ENCODE data around the gene EFNA5. TPM values are rescaled to one million over a fixed set of nuclear protein-coding genes. Genes with fewer than 3 reads are reported as not detected.

EFNA5 gene
- total and polyA plus RNA-seq, 2 of the 8 experiments (the other 6 are each of a cell fraction or from before 2014, with no cell fraction given) = 9.6 to 21.8 TPM

GRCh38 chr5:107523029-107523680 is 147.6 kb downstream of the EFNA5 start:
- Histone ChIP-seq H3K23ac (ENCODE audit: insufficient read length) (no peak overlapping the region), H3K4me1 (replicated peaks in 1 of 4; ENCODE audit: control insufficient read depth in 3 of 4, insufficient read depth in 4 of 4, low read length in 3 of 4) (peaks cover 0 to 14% (median 11%) of the 10 kb centered on the region in 4 experiments; a peak in 6 of 7 replicates), H2BK120ac (replicated peaks; ENCODE audit: low read depth, low read length) (no peak overlapping the region), H4K5ac (ENCODE audit: insufficient read length, low read depth, low read length) (no peak overlapping the region), H3K23me2 (ENCODE audit: low read depth, low read length) (no peaks in the 10 kb centered on the region), H3K27me3 (replicated peaks in 1 of 4; ENCODE audit: control insufficient read depth in 3 of 4, extremely low read depth in 1 of 4, insufficient read depth in 3 of 4, low read length in 3 of 4) (no peaks in the 10 kb centered on the region), H3K9me3 (ENCODE audit: insufficient read depth in 2 of 2, low read depth in 1 of 2, low read length in 1 of 2) (no peaks in the 10 kb centered on the region), H3K18ac (ENCODE audit: extremely low read depth, low read length) (no peak overlapping the region), H2BK5ac (ENCODE audit: low read depth, low read length) (no peak overlapping the region), H2BK15ac (ENCODE audit: low read length) (no peak overlapping the region), H3K79me2 (ENCODE audit: control insufficient read depth in 1 of 2, insufficient read depth in 2 of 2, low read length in 2 of 2) (no peaks in the 10 kb centered on the region), H3K9ac (replicated peaks in 1 of 4; ENCODE audit: extremely low read depth in 1 of 4, low read depth in 3 of 4, low read length in 3 of 4) (no peak overlapping the region), H2AK5ac (ENCODE audit: low read depth, low read length) (no peak overlapping the region), H3K27ac (ENCODE audit: low read depth, low read length) (no peak overlapping the region), H4K8ac (ENCODE audit: extremely low read depth, insufficient read depth, low read length) (no peak overlapping the region), H4K20me1 (replicated peaks in 1 of 2; ENCODE audit: control insufficient read depth in 1 of 2, insufficient read depth in 2 of 2, low read length in 2 of 2) (no peaks in the 10 kb centered on the region), H4K91ac (replicated peaks; ENCODE audit: insufficient read length, low read length) (no peak overlapping the region), H3K36me3 (ENCODE audit: control insufficient read depth in 2 of 4, insufficient read depth in 4 of 4, low read length in 3 of 4) (no peaks in the 10 kb centered on the region), H3K56ac (replicated peaks; ENCODE audit: insufficient read length, low read depth, low read length) (no peak overlapping the region), H2BK12ac (ENCODE audit: low read depth, low read length) (no peak overlapping the region), H3K4ac (replicated peaks; ENCODE audit: insufficient read length, low read depth, low read length) (no peak overlapping the region), H2BK20ac (ENCODE audit: low read length) (no peak overlapping the region), H3K79me1 (ENCODE audit: low read depth, low read length) (peaks cover 2% of the 10 kb centered on the region; the same call in 1 of the 2 replicates), H3K4me2 (ENCODE audit: insufficient read depth in 1 of 2, low read depth in 2 of 2, low read length in 2 of 2) (no peak overlapping the region), H3K4me3 (ENCODE audit: extremely low read depth in 1 of 4, insufficient read depth in 2 of 4, low read depth in 3 of 4, low read length in 4 of 4) (no peak overlapping the region), H3K14ac (ENCODE audit: insufficient read length) (no peak overlapping the region), H2AFZ (ENCODE audit: low read length) (no peak overlapping the region)
- TF ChIP-seq ASH2L (IDR thresholded peaks at IDR 0.05; ENCODE audit: low read length) (no peak), SIN3A (conservative IDR thresholded peaks at IDR 0.05 in 1 of 2, IDR thresholded peaks at IDR 0.05 in 1 of 2; ENCODE audit: low read depth in 1 of 2, low read length in 2 of 2) (no peak), RAD21 (IDR thresholded peaks at IDR 0.05 in 1 of 2, conservative IDR thresholded peaks at IDR 0.05 in 1 of 2; ENCODE audit: low read depth in 2 of 2, low read length in 2 of 2) (no peak; a peak in 1 of 4 replicates)
- no peak for DNase-seq (ENCODE audit: low read depth in 1 of 2, low spot score in 2 of 2)
- 83% methylated on average over 5 of the region's 5 CpGs; no CpG with 5 or more reads in 1 of the 2 experiments for WGBS, 2 experiments (ENCODE audit: extremely low coverage in 1 of 2, insufficient coverage in 1 of 2, insufficient read length in 1 of 2, insufficient replicate concordance in 2 of 2, low coverage in 1 of 2, low lambda C conversion rate in 2 of 2, missing lambda C conversion rate in 1 of 2)
- FAIRE-seq = no peak
- POLR2A ChIA-PET (ENCODE audit: partially characterized antibody) = interaction anchor here (0.7 kb wide), 1 partner anchor 26 kb away, joined by 3 read pairs; no protein-coding TSS in a partner anchor
- CTCF ChIA-PET (ENCODE audit: partially characterized antibody) = interaction anchor here (0.6 to 1.3 kb wide), 4 partner anchors 11 to 665 kb away, joined by 3 to 5 read pairs (median 3); no protein-coding TSS in a partner anchor

Data from H1 (cell line).